ENCODE measurements around the gene CHCHD3. TPM values are rescaled to one million over a fixed set of nuclear protein-coding genes. Genes with fewer than 3 reads are reported as not detected.

CHCHD3 gene
- total and polyA plus RNA-seq, 9 of the 15 experiments (the other 6 are each of a cell fraction or from before 2014, with no cell fraction given): 66.2 to 279 (median 204) TPM

DNA sequence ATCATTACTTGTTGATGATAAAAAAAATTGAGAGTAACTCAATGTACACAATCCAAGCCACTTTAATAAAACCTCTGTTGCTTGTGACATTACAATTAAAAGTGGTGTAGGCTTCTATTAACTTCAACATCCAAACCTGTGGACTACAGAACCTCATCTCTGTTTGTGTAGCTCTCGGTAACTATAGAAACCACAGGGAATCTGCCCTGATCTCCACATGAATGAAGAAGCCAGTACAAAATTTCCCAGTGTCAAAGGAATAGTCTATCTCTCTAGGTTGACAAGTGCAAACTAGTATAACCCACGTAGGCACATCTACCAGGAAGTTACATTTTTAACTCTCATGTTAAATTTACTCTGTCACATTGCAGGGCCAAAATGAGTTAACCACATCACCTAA is 204.3 kb downstream of the CHCHD3 start:
- ChIA-PET POLR2A (interaction anchor here (2.6 kb wide), 1 partner anchor 13 kb away, joined by 7 read pairs; no protein-coding TSS in a partner anchor), CTCF (ENCODE audit: low intra/inter-chr PET ratio) (no interaction called here)
- Histone ChIP-seq H3K36me3 (ENCODE audit: control insufficient read depth, insufficient read depth, low read length) (peaks cover 19% of the 10 kb centered on the region; the same call in 2 of the 3 replicates), H3K9me3 (replicated peaks; ENCODE audit: control insufficient read depth, insufficient read depth, low read depth, low read length) (no peaks in the 10 kb centered on the region), H3K4me2 (ENCODE audit: insufficient read depth, low read length) (no peak overlapping the region), H3K27me3 (ENCODE audit: control insufficient read depth in 2 of 2, insufficient read depth in 2 of 2, low read length in 2 of 2) (no peaks in the 10 kb centered on the region), H3K79me2 (ENCODE audit: control insufficient read depth, insufficient read depth, low read length) (peaks cover 29% of the 10 kb centered on the region; the same call in 2 of the 3 replicates), H3K4me1 (replicated peaks in 1 of 2; ENCODE audit: control insufficient read depth in 2 of 2, insufficient read depth in 2 of 2, low read length in 2 of 2) (peaks cover 0 to 1% of the 10 kb centered on the region in 2 experiments; a peak in 2 of 5 replicates), H2AFZ (ENCODE audit: low read depth, low read length) (no peak overlapping the region), H3K4me3 (no peak overlapping the region), H3K27ac (ENCODE audit: extremely low read depth, low read depth, low read length) (no peak overlapping the region), H3K9me1 (ENCODE audit: control insufficient read depth, insufficient read depth, low read length) (no peaks in the 10 kb centered on the region), H4K20me1 (replicated peaks; ENCODE audit: control insufficient read depth, insufficient read depth, low read length) (no peaks in the 10 kb centered on the region; the same call in 1 of the 2 replicates), H3K9ac (ENCODE audit: insufficient read depth in 1 of 2, low read depth in 2 of 2, low read length in 2 of 2) (no peak overlapping the region)
- DNase-seq (ENCODE audit: extremely low read depth in 1 of 4, low spot score in 3 of 4) (no peak), ATAC-seq (no peak), FAIRE-seq (no peak)
- intact Hi-C loops (cut with micrococcal nuclease) (no loop called here), in situ Hi-C loops (cut with MboI) (no loop called here)
- no TSS peak for BruUV-seq (replicated peaks)
- TF ChIP-seq NFXL1 (CRISPR knock-in tag; IDR thresholded peaks at IDR 0.05) (no peak), RFX1 (IDR thresholded peaks at IDR 0.05) (0 out of 2 replicates have a peak, but pooled peaks have one; percentile 13)
- WGBS (ENCODE audit: insufficient coverage, low coverage, missing lambda C conversion rate): 88% methylated on average over 2 of the region's 2 CpGs

DNA sequence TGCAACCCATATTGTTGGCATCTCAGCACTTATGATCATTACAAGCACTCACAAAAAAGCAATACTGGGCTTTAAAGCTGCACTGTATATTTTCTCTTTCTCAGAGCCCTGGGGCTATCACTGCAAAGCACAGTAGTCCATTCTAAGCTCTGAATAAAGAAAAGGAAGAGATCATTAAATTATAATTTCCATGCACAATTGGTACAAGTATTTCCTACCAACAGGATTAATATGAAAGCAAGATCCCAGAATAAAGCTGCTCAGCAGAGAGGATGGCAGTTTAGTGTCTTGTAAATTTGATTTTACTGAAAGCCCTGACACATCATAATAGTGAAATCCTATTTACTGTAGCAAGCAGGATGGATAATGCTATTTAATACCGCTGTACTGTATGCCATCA is 205.3 kb downstream of the CHCHD3 start:
- H3K9me3 ChIP-seq (replicated peaks; ENCODE audit: control insufficient read depth, insufficient read depth, low read depth, low read length): no peaks in the 10 kb centered on the region
- BruUV-seq (replicated peaks): no TSS peak
- ChIA-PET CTCF (ENCODE audit: low intra/inter-chr PET ratio) (no interaction called here), POLR2A (interaction anchor here (2.6 kb wide), 1 partner anchor 14 kb away, joined by 7 read pairs; no protein-coding TSS in a partner anchor)
- no peak for FAIRE-seq
- H3K27ac ChIP-seq (ENCODE audit: extremely low read depth, low read depth, low read length): no peak overlapping the region
- H3K9ac ChIP-seq (ENCODE audit: insufficient read depth in 1 of 2, low read depth in 2 of 2, low read length in 2 of 2): no peak overlapping the region
- no peaks in the 10 kb centered on the region for H3K9me1 ChIP-seq (ENCODE audit: control insufficient read depth, insufficient read depth, low read length)
- H3K79me2 ChIP-seq (ENCODE audit: control insufficient read depth, insufficient read depth, low read length): peaks cover 29% of the 10 kb centered on the region; the same call in 2 of the 3 replicates
- no peak overlapping the region for H2AFZ ChIP-seq (ENCODE audit: low read depth, low read length)
- no peaks in the 10 kb centered on the region for H4K20me1 ChIP-seq (replicated peaks; ENCODE audit: control insufficient read depth, insufficient read depth, low read length)
- no peaks in the 10 kb centered on the region for H3K4me1 ChIP-seq (replicated peaks in 1 of 2; ENCODE audit: control insufficient read depth in 2 of 2, insufficient read depth in 2 of 2, low read length in 2 of 2)
- H3K4me3 ChIP-seq: no peak overlapping the region
- 100% methylated on average over 1 of the region's 1 CpG for WGBS (ENCODE audit: insufficient coverage, low coverage, missing lambda C conversion rate)
- DNase-seq (ENCODE audit: extremely low read depth in 1 of 4, low spot score in 3 of 4): no peak
- no peak overlapping the region for H3K4me2 ChIP-seq (ENCODE audit: insufficient read depth, low read length)
- peaks cover 18% of the 10 kb centered on the region; the same call in 2 of the 3 replicates for H3K36me3 ChIP-seq (ENCODE audit: control insufficient read depth, insufficient read depth, low read length)
- in situ Hi-C loops (cut with MboI): no loop called here
- no peaks in the 10 kb centered on the region for H3K27me3 ChIP-seq (ENCODE audit: control insufficient read depth in 2 of 2, insufficient read depth in 2 of 2, low read length in 2 of 2)
- TF ChIP-seq C11orf30 (IDR thresholded peaks at IDR 0.05; ENCODE audit: low read depth) (peak; percentile 21), NEUROD1 (IDR thresholded peaks at IDR 0.05; ENCODE audit: borderline replicate concordance, low read depth, low read length, partially characterized antibody) (no peak), ZNF316 (IDR thresholded peaks at IDR 0.05) (peak; percentile 20; the same call in 1 of the 2 replicates)
- no peak for ATAC-seq
- intact Hi-C loops (cut with micrococcal nuclease): no loop called here

Measured in K562 (cell line).